B cell (primary cell): ENCODE results near the gene RALGAPA2.

Experiments used
- CTCF ChIP-seq: fragments of 200-600 bp; IDR thresholded peaks from one replicate; pipeline ENCODE4 v1.8.0; 2022; ENCODE audit warnings: antibody characterized with exemption, mild to moderate bottlenecking
- EZH2 ChIP-seq: IDR thresholded peaks from 2 replicates; pipeline ENCODE4 v1.6.1; 2012; ENCODE audit warnings: borderline replicate concordance, low read depth, mild to moderate bottlenecking, moderate library complexity, low read length; ENCODE audit not compliant: insufficient read depth, poor library complexity, severe bottlenecking

- no peak for TF ChIP-seq CTCF
- TF ChIP-seq EZH2: no peak
Measured at GRCh38 chr20:20557406-20557805, 155.0 kb downstream of the RALGAPA2 start.
